Smooth muscle cell (in vitro differentiated cells): ENCODE data around the gene PLXNA1. TPM values are rescaled to one million over a fixed set of nuclear protein-coding genes. Genes with fewer than 3 reads are reported as not detected.

Source experiments
- DNase-seq: peaks from one replicate; lab custom pipeline; 2025; ENCODE audit not compliant: unreplicated experiment; lab: John Stamatoyannopoulos, UW
- H2AFZ ChIP-seq: fragments of 200-600 bp; sonication (generic); 2 replicates; pipeline ENCODE4 v1.6.0; 2016; ENCODE audit warnings: antibody characterized with exemption, low read depth, mild to moderate bottlenecking
- H3F3A ChIP-seq: fragments of 200-600 bp; sonication (generic); 2 replicates; pipeline ENCODE4 v1.6.0; 2017; ENCODE audit warnings: antibody characterized with exemption, low read depth
- H3K27ac ChIP-seq: fragments of 200-600 bp; sonication (generic); 2 replicates; pipeline ENCODE4 v1.5.1; 2016; ENCODE audit warnings: low read depth, mild to moderate bottlenecking
- H3K27me3 ChIP-seq: fragments of 200-600 bp; sonication (generic); 2 replicates; pipeline ENCODE4 v1.6.1; 2016; ENCODE audit warnings: low read depth, mild to moderate bottlenecking
- H3K36me3 ChIP-seq: fragments of 200-600 bp; sonication (generic); 2 replicates; pipeline ENCODE4 v1.5.1; 2016; ENCODE audit warnings: low read depth
- H3K4me1 ChIP-seq: fragments of 200-600 bp; sonication (generic); 2 replicates; pipeline ENCODE4 v1.5.1; 2016; ENCODE audit warnings: low read depth
- H3K4me2 ChIP-seq: fragments of 200-600 bp; sonication (generic); 2 replicates; pipeline ENCODE4 v1.6.0; 2016; ENCODE audit warnings: mild to moderate bottlenecking
- H3K4me3 ChIP-seq: fragments of 200-600 bp; sonication (generic); 2 replicates; pipeline ENCODE4 v1.5.1; 2016; ENCODE audit warnings: mild to moderate bottlenecking
- H3K79me2 ChIP-seq: fragments of 200-600 bp; sonication (generic); 2 replicates; pipeline ENCODE4 v1.6.0; 2016; ENCODE audit warnings: low read depth, mild to moderate bottlenecking
- H3K9ac ChIP-seq: fragments of 200-600 bp; sonication (generic); 2 replicates; pipeline ENCODE4 v1.6.0; 2016; ENCODE audit warnings: low read depth
- H3K9me3 ChIP-seq: fragments of 200-600 bp; sonication (generic); replicated peaks from 2 replicates; pipeline ENCODE4 v1.5.1; 2016; ENCODE audit warnings: low read depth
- H4K20me1 ChIP-seq: fragments of 200-600 bp; sonication (generic); 2 replicates; pipeline ENCODE4 v1.6.0; 2016; ENCODE audit warnings: low read depth
- CTCF ChIP-seq: fragments of 200-600 bp; sonication (generic); IDR thresholded peaks from 2 replicates; pipeline ENCODE4 v1.5.1; 2017; ENCODE audit warnings: borderline replicate concordance, mild to moderate bottlenecking, antibody characterized with exemption; ENCODE audit not compliant: insufficient read depth, poor library complexity, severe bottlenecking
- WGBS: methylation state at CpG from one replicate; pipeline ENCODE4 v1.1.7; 2016; ENCODE audit warnings: low lambda C conversion rate; 5-methylcytosine and 5-hydroxymethylcytosine counted together
- polyA plus RNA-seq: library from polyadenylated mRNA; unstranded; fragments of >200 nt; fragmentation: Nextera tagmentation; extraction: Ambion mirVana; gene quantifications from 2 replicates; pipeline ENCODE4 v1.2.1, GENCODE V29; 2016
- total RNA-seq: library from RNA; depleted of rRNA; stranded (reverse); fragments of >200 nt; gene quantifications from 2 replicates; pipeline ENCODE4 v1.2.3, GENCODE V29; 2014

The PLXNA1 gene
- total RNA-seq (50.8 and 57.1 TPM in 2 replicates), polyA plus RNA-seq (37.9 and 40.7 TPM in 2 replicates)

GRCh38 chr3:126982471-126983175, at the start of gene PLXNA1:
Gene PLXNA1, plus strand, starts transcription at chr3:126983115. Its CDS starts 5,479 bp downstream, at chr3:126988594.
- peak; percentile 79 for DNase-seq
- Histone ChIP-seq H3K79me2 (peaks cover 40% of the 10 kb centered on the region), H3K27ac (peak within 1 kb of the TSS; percentile 15), H3K27me3 (no peaks in the 10 kb centered on the region), H4K20me1 (peaks cover 40% of the 10 kb centered on the region), H3K36me3 (no peaks in the 10 kb centered on the region), H2AFZ (peak within 1 kb of the TSS; percentile 85), H3F3A (no peaks in the 10 kb centered on the region), H3K9me3 (no peaks in the 10 kb centered on the region), H3K9ac (peak within 1 kb of the TSS; percentile 68), H3K4me3 (peak within 1 kb of the TSS; percentile 88), H3K4me1 (peaks cover 17% of the 10 kb centered on the region), H3K4me2 (peak within 1 kb of the TSS; percentile 96)
- 1% methylated on average over 48 of the region's 89 CpGs for WGBS
- peak; percentile 90 for TF ChIP-seq CTCF

- TF ChIP-seq CTCF: no peak
- Histone ChIP-seq H3K27ac (peak overlapping the region; percentile 65), H3K79me2 (no peaks in the 10 kb centered on the region), H3K9ac (no peak overlapping the region), H3K9me3 (no peaks in the 10 kb centered on the region), H3K36me3 (no peaks in the 10 kb centered on the region), H4K20me1 (no peaks in the 10 kb centered on the region), H3F3A (peaks cover 11% of the 10 kb centered on the region), H3K4me2 (peak overlapping the region; percentile 14), H2AFZ (no peak overlapping the region), H3K4me3 (no peak overlapping the region), H3K27me3 (no peaks in the 10 kb centered on the region), H3K4me1 (peaks cover 6% of the 10 kb centered on the region)
- no peak for DNase-seq
- WGBS: 2% methylated on average over 4 of the region's 4 CpGs
Observed at GRCh38 chr3:126934031-126934531, 48.8 kb upstream of the PLXNA1 start.

GRCh38 chr3:126934991-126935390, 47.9 kb upstream of the PLXNA1 start:
- DNase-seq: no peak
- Histone ChIP-seq H3K36me3 (no peaks in the 10 kb centered on the region), H4K20me1 (no peaks in the 10 kb centered on the region), H3K27me3 (no peaks in the 10 kb centered on the region), H2AFZ (no peak overlapping the region), H3K27ac (no peak overlapping the region), H3K9ac (no peak overlapping the region), H3K4me3 (no peak overlapping the region), H3K79me2 (no peaks in the 10 kb centered on the region), H3F3A (peaks cover 11% of the 10 kb centered on the region), H3K4me1 (peaks cover 6% of the 10 kb centered on the region), H3K9me3 (no peaks in the 10 kb centered on the region), H3K4me2 (no peak overlapping the region)
- no peak for TF ChIP-seq CTCF
- 93% methylated on average over 8 of the region's 8 CpGs for WGBS
